Activated B cell treated with CpG ODN at 0.5 μM for 24 hours (primary cell): ENCODE results near the gene TAS2R14. TPM values are rescaled to one million over a fixed set of nuclear protein-coding genes. Genes with fewer than 3 reads are reported as not detected.

Experiments used
- ATAC-seq: fragments of 200-7000 bp; cut with Tn5 transposase; one replicate; pipeline ENCODE4 v1.10.0; 2021; ENCODE audit warnings: low read depth, mild to moderate bottlenecking, moderate library complexity
- CTCF ChIA-PET: fragments of 350-600 bp; sonication (Branson Sonifier 250); formaldehyde crosslinking; loops from one replicate; lab custom pipeline; 2021; ENCODE audit warnings: antibody characterized with exemption; lab: Charles Lee
- POLR2A ChIA-PET: fragments of 350-600 bp; sonication (Branson Sonifier 250); formaldehyde crosslinking; loops from one replicate; lab custom pipeline; 2021; ENCODE audit warnings: antibody characterized with exemption; lab: Charles Lee
- DNase-seq: peaks from one replicate; pipeline ENCODE4 v3.0.0; 2022
- H3K27ac Mint-ChIP-seq: one replicate; pipeline ENCODE4 v1.8.0; 2020; ENCODE audit warnings: mixed read lengths
- H3K27me3 Mint-ChIP-seq: one replicate; pipeline ENCODE4 v1.8.0; 2021; ENCODE audit warnings: mixed read lengths
- H3K36me3 Mint-ChIP-seq: one replicate; pipeline ENCODE4 v1.8.0; 2021; ENCODE audit warnings: low read depth, mixed read lengths
- H3K4me1 Mint-ChIP-seq: one replicate; pipeline ENCODE4 v1.8.0; 2021; ENCODE audit warnings: mixed read lengths
- H3K4me3 Mint-ChIP-seq: one replicate; pipeline ENCODE4 v1.8.0; 2020; ENCODE audit warnings: mild to moderate bottlenecking, mixed read lengths
- H3K9me3 Mint-ChIP-seq: one replicate; pipeline ENCODE4 v1.8.0; 2020; ENCODE audit warnings: mixed read lengths
- intact Hi-C: fragments of 100-400 bp; cut with micrococcal nuclease; formaldehyde crosslinking; loops from one replicate; pipeline ENCODE4 v1.15.1; 2024
- total RNA-seq: library from RNA; stranded (reverse); gene quantifications from 2 replicates; pipeline ENCODE4 v1.2.3, GENCODE V29; 2022
- TF ChIP-seq, protein P1 (sequence below): fragments of 200-600 bp; IDR thresholded peaks from one replicate; pipeline ENCODE4 v1.8.0; 2022; ENCODE audit warnings: antibody characterized with exemption, mild to moderate bottlenecking

The TAS2R14 gene, protein sequence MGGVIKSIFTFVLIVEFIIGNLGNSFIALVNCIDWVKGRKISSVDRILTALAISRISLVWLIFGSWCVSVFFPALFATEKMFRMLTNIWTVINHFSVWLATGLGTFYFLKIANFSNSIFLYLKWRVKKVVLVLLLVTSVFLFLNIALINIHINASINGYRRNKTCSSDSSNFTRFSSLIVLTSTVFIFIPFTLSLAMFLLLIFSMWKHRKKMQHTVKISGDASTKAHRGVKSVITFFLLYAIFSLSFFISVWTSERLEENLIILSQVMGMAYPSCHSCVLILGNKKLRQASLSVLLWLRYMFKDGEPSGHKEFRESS
- total RNA-seq: 2.9 and 3.1 TPM in 2 replicates

DNA sequence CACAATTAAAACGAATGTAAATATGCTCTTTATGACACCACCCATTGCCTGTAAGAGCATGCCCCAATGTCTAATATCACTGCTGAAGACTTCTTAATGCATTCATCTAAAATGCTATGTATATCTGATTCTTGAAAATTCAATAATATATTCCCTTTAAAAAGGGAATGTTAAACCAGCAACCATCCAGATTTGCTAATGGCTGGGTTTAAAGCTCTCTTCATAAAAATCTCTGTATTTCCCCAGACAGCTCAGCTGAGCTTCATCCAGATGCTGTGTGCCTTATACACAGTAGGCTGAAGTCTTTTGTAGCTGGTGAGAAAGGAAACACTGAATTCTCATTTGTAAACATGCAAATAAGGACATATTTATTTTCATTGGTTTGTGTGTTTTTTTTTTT, at the start of gene TAS2R14:
TAS2R14 (minus strand) TSS at position 101 of the 400 bp plus-strand sequence; CDS start at position 45, 56 bp downstream.
- no peak for ATAC-seq
- Mint-ChIP-seq H3K4me3 (no peak within 1 kb of the TSS), H3K27me3 (no peaks in the 10 kb centered on the region), H3K27ac (no peak within 1 kb of the TSS), H3K4me1 (peaks cover 2% of the 10 kb centered on the region), H3K9me3 (no peaks in the 10 kb centered on the region), H3K36me3 (peaks cover 5% of the 10 kb centered on the region)
- TF ChIP-seq, protein P1, sequence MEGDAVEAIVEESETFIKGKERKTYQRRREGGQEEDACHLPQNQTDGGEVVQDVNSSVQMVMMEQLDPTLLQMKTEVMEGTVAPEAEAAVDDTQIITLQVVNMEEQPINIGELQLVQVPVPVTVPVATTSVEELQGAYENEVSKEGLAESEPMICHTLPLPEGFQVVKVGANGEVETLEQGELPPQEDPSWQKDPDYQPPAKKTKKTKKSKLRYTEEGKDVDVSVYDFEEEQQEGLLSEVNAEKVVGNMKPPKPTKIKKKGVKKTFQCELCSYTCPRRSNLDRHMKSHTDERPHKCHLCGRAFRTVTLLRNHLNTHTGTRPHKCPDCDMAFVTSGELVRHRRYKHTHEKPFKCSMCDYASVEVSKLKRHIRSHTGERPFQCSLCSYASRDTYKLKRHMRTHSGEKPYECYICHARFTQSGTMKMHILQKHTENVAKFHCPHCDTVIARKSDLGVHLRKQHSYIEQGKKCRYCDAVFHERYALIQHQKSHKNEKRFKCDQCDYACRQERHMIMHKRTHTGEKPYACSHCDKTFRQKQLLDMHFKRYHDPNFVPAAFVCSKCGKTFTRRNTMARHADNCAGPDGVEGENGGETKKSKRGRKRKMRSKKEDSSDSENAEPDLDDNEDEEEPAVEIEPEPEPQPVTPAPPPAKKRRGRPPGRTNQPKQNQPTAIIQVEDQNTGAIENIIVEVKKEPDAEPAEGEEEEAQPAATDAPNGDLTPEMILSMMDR: no peak
- ChIA-PET POLR2A (no interaction called here), CTCF (no interaction called here)
- no peak for DNase-seq
- intact Hi-C loops: no loop called here

DNA sequence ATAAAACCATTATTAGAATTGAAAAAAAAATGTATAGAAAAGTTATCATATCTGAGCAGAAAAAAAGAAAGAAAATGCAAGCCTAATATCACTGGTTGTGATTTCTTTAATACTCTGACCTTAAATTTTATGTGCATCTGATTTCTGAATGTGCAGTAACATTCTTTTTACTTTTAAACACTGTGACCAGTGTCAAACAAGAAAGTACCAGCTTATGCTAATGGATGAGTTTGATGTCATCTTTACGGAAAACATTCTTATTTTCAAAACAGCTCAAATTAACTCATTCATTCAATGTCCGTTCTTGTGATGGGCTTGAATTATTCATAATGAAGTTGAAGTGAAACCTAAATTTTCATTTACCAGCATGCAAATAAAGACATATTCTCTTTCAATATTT, 47.7 kb upstream of the TAS2R14 start, which contains the start of gene TAS2R50:
TAS2R50 (minus strand) TSS at position 101 of the 400 bp plus-strand sequence; CDS start at position 49, 52 bp downstream.
- no peaks in the 10 kb centered on the region for H3K27me3 Mint-ChIP-seq
- no peak within 1 kb of the TSS for H3K4me3 Mint-ChIP-seq
- peaks cover 9% of the 10 kb centered on the region for H3K9me3 Mint-ChIP-seq
- DNase-seq: no peak
- TF ChIP-seq, protein P1: no peak
- H3K27ac Mint-ChIP-seq: no peak within 1 kb of the TSS
- ChIA-PET CTCF (no interaction called here), POLR2A (no interaction called here)
- intact Hi-C loops: no loop called here
- no peak for ATAC-seq
- H3K36me3 Mint-ChIP-seq: peaks cover 3% of the 10 kb centered on the region
- H3K4me1 Mint-ChIP-seq: no peaks in the 10 kb centered on the region

DNA sequence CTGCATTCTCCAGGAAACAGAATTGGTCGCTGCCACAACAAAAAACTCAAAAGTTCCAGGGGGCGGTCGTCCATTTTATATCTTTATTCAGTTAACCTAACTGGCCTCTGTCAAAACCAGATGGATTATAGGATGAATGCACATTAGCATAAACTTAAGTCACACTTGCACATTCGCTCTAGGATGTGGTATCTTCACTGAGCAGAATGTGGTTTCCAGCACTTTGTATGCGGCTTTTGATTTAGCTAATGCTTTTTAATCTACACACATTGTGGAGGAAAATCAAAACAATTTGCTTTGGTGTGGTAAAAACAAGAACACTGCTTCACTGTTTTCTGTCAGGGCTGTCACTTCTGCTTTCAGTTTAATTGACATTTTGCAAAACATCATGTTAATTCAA, 43.2 kb upstream of the TAS2R14 start:
- Mint-ChIP-seq H3K27me3 (no peaks in the 10 kb centered on the region), H3K27ac (no peak overlapping the region), H3K4me3 (no peak overlapping the region), H3K36me3 (no peaks in the 10 kb centered on the region), H3K4me1 (no peaks in the 10 kb centered on the region), H3K9me3 (no peaks in the 10 kb centered on the region)
- DNase-seq (no peak), ATAC-seq (no peak)
- TF ChIP-seq, protein P1: no peak
- intact Hi-C loops: no loop called here
- POLR2A ChIA-PET: no interaction called here
- CTCF ChIA-PET: no interaction called here

DNA sequence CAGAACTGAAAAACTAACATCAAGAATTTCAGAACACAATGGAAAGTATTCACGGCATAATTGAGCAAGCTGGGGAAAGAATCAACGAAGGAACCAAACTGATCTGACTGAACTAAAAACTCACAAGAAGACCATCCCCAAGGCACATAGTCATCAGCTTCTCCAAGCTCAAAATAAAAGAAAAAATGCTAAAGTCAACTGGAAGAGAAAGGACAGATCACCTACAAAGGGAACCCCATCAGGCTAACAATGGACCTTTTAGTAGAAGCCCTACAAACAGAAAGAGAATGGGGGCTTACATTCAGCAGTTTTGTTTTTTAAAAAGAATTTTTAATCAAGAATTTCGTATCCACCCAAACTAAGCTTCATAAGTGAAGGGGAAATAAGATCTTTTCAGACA, 35.9 kb upstream of the TAS2R14 start:
- intact Hi-C loops: no loop called here
- no peaks in the 10 kb centered on the region for H3K36me3 Mint-ChIP-seq
- ATAC-seq (no peak), DNase-seq (no peak)
- no peak overlapping the region for H3K4me3 Mint-ChIP-seq
- no peaks in the 10 kb centered on the region for H3K9me3 Mint-ChIP-seq
- TF ChIP-seq, protein P1: no peak
- no peak overlapping the region for H3K27ac Mint-ChIP-seq
- no peaks in the 10 kb centered on the region for H3K27me3 Mint-ChIP-seq
- POLR2A ChIA-PET: no interaction called here
- no peaks in the 10 kb centered on the region for H3K4me1 Mint-ChIP-seq
- CTCF ChIA-PET: no interaction called here

DNA sequence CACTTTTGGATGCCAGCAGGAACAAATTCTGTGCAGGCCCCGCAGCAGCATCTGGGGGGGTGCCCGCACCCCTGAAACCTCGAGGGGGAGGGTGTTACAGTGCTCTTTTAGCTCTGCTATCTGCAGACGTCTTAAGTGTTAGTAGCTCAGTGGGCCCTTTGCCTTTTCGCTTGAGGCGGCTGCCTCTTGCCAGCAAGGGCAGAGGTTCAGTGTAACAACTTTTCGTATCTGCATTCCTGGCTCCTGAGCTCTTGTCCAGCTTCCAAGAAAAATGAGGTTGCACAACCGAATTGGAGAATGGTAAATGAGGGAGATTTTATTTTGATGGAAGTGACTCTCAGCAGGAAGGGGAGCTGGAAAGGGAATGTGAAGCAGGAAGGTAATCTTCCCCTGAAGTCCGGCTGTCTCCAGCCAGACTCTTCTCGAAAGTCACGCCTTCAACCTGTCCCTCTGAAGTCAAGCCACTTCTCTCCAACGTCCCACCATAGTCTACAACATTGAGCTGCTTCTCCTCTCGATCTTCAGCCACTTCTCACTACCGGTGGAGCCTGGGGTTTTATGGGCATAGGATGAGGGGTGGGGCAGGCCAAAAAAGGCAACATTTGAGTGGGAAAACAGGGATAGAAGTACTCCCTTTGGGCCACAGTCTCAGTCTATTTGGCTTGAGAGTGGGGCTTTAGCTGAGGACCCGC, 29.8 kb upstream of the TAS2R14 start:
- ATAC-seq (no peak), DNase-seq (no peak)
- H3K27ac Mint-ChIP-seq: no peak overlapping the region
- no peak overlapping the region for H3K4me3 Mint-ChIP-seq
- no peaks in the 10 kb centered on the region for H3K9me3 Mint-ChIP-seq
- TF ChIP-seq, protein P1: no peak
- CTCF ChIA-PET: no interaction called here
- peaks cover 2% of the 10 kb centered on the region for H3K4me1 Mint-ChIP-seq
- intact Hi-C loops: no loop called here
- H3K36me3 Mint-ChIP-seq: no peaks in the 10 kb centered on the region
- no peaks in the 10 kb centered on the region for H3K27me3 Mint-ChIP-seq
- POLR2A ChIA-PET: interaction anchor here (0.6 kb wide), 1 partner anchor 202 kb away, joined by 3 read pairs; no protein-coding TSS in a partner anchor
